CD4-positive, alpha-beta memory T cell (primary cell): ENCODE measurements around the gene NELL1. TPM values are rescaled to one million over a fixed set of nuclear protein-coding genes. Genes with fewer than 3 reads are reported as not detected.

Experiments used
- CTCF ChIA-PET: fragments of 350-600 bp; sonication (Branson Sonifier 250); formaldehyde crosslinking; loops from one replicate; lab custom pipeline; 2021; ENCODE audit warnings: inconsistent platforms; ENCODE audit not compliant: partially characterized antibody; lab: Charles Lee
- POLR2A ChIA-PET: fragments of 350-600 bp; sonication (Branson Sonifier 250); formaldehyde crosslinking; loops from one replicate; lab custom pipeline; 2021; ENCODE audit not compliant: partially characterized antibody; lab: Charles Lee
- DNase-seq, 5 donors: peaks; one replicate each; pipeline versions ENCODE4 v3.0.0 to v3.0.0-alpha.2; 2020 to 2022; ENCODE audit warnings: mixed read lengths in 1 of 5
- H3K27ac ChIP-seq: one replicate; pipeline ENCODE4 v1.7.0; 2013; ENCODE audit warnings: low read depth, low read length
- H3K27me3 ChIP-seq: 2 replicates; pipeline ENCODE4 v1.7.0; 2013; ENCODE audit warnings: mild to moderate bottlenecking, low read length, moderate library complexity; ENCODE audit not compliant: insufficient read depth
- H3K36me3 ChIP-seq: 2 replicates; pipeline ENCODE4 v1.7.0; 2013; ENCODE audit warnings: mild to moderate bottlenecking, low read length, moderate library complexity; ENCODE audit not compliant: insufficient read depth
- H3K4me1 ChIP-seq: 2 replicates; pipeline ENCODE4 v1.7.0; 2013; ENCODE audit warnings: mild to moderate bottlenecking, low read length, moderate library complexity; ENCODE audit not compliant: insufficient read depth
- H3K4me3 ChIP-seq, 2 donors: one replicate each; pipeline ENCODE4 v1.7.0; 2013; ENCODE audit warnings: low read length in 2 of 2, mild to moderate bottlenecking in 1 of 2
- H3K9me3 ChIP-seq, 2 donors: one replicate each; pipeline ENCODE4 v1.7.0; 2013; ENCODE audit warnings: low read length in 2 of 2, control low read depth in 1 of 2; ENCODE audit not compliant: control insufficient read depth in 1 of 2
- H3K27ac Mint-ChIP-seq, 7 donors: one replicate each; pipeline ENCODE4 v1.8.0; 2020 to 2021; ENCODE audit warnings: mixed read lengths in 7 of 7, mild to moderate bottlenecking in 6 of 7, inconsistent platforms in 3 of 7, moderate library complexity in 3 of 7
- H3K27me3 Mint-ChIP-seq, 2 donors: one replicate each; pipeline ENCODE4 v1.8.0; 2020 to 2021; ENCODE audit warnings: mixed read lengths in 2 of 2
- H3K36me3 Mint-ChIP-seq, 2 donors: one replicate each; pipeline ENCODE4 v1.8.0; 2020 to 2021; ENCODE audit warnings: mixed read lengths in 2 of 2, inconsistent platforms in 1 of 2, mild to moderate bottlenecking in 1 of 2
- H3K4me1 Mint-ChIP-seq, 4 donors: one replicate each; pipeline ENCODE4 v1.8.0; 2020 to 2021; ENCODE audit warnings: mixed read lengths in 4 of 4, mild to moderate bottlenecking in 1 of 4
- H3K4me3 Mint-ChIP-seq, 8 donors: one replicate each; pipeline ENCODE4 v1.8.0; 2020 to 2021; ENCODE audit warnings: mixed read lengths in 8 of 8, mild to moderate bottlenecking in 7 of 8, moderate library complexity in 6 of 8, inconsistent platforms in 3 of 8
- H3K9me3 Mint-ChIP-seq, 8 donors: one replicate each; pipeline ENCODE4 v1.8.0; 2020 to 2021; ENCODE audit warnings: mixed read lengths in 8 of 8, mild to moderate bottlenecking in 5 of 8, inconsistent platforms in 3 of 8, moderate library complexity in 1 of 8
- intact Hi-C: fragments of 100-400 bp; cut with micrococcal nuclease; formaldehyde crosslinking; loops from one replicate; pipeline ENCODE4 v1.15.1; 2023
- polyA plus RNA-seq, 2 donors: library from polyadenylated mRNA; unstranded; fragments of 300-500 nt; fragmentation: Illumina TruSeq; gene quantifications; one replicate each; pipeline ENCODE4 v1.2.3, GENCODE V29; 2021
- total RNA-seq, 2 experiments: library from RNA; stranded (reverse); gene quantifications; one replicate each; pipeline ENCODE4 v1.2.3, GENCODE V29; 2021

Gene NELL1
- total and polyA plus RNA-seq, 4 experiments from 2014 or later, result not detected

GRCh38 chr11:21556926-21557325 lies 887.5 kb downstream of the NELL1 start:
- no peak for DNase-seq
- Histone ChIP-seq H3K36me3 (no peaks in the 10 kb centered on the region), H3K4me3 (no peak overlapping the region), H3K27ac (no peak overlapping the region), H3K27me3 (no peaks in the 10 kb centered on the region), H3K9me3 (no peaks in the 10 kb centered on the region), H3K4me1 (no peaks in the 10 kb centered on the region)
- no peaks in the 10 kb centered on the region for H3K27me3 Mint-ChIP-seq
- intact Hi-C loops, result no loop called here
- no peak overlapping the region for H3K27ac Mint-ChIP-seq
- H3K4me3 Mint-ChIP-seq, result no peak overlapping the region
- H3K36me3 Mint-ChIP-seq, result no peaks in the 10 kb centered on the region
- CTCF ChIA-PET, result no interaction called here
- H3K4me1 Mint-ChIP-seq, result no peaks in the 10 kb centered on the region
- H3K9me3 Mint-ChIP-seq, result peaks cover 0 to 8% (median 3%) of the 10 kb centered on the region in 8 donors
- POLR2A ChIA-PET, result no interaction called here

DNA sequence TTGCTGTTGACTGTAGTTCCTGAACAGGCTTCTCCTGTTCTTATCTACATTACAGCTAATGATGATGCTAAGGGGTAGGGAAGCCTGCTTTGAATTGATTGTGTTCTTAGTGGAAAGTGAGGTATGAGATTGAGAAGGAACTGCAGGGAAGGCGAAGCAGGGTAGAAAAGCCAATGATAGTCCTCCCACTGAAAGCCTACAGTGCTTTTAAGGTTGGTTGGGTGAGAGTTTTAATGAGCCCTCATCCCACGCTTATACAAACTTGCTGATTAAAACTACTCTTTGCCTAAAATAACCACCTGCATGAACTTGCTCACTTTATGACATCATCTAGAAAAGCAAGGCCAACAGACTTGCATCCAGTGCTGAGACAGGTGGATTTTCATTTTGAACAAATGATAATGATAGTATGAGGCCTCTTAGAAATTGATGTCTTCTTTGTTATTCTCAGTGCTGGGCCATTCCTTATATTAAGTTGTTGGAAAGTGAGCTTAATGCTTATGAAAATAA lies 891.1 kb downstream of the NELL1 start:
- H3K36me3 Mint-ChIP-seq, result no peaks in the 10 kb centered on the region
- H3K9me3 Mint-ChIP-seq, result peaks cover 2 to 6% (median 3%) of the 10 kb centered on the region in 8 donors
- DNase-seq, result no peak
- Histone ChIP-seq H3K9me3 (no peaks in the 10 kb centered on the region), H3K4me1 (no peaks in the 10 kb centered on the region), H3K27ac (no peak overlapping the region), H3K4me3 (no peak overlapping the region), H3K27me3 (no peaks in the 10 kb centered on the region), H3K36me3 (no peaks in the 10 kb centered on the region)
- no peak overlapping the region for H3K4me3 Mint-ChIP-seq
- ChIA-PET CTCF (no interaction called here), POLR2A (no interaction called here)
- H3K27me3 Mint-ChIP-seq, result no peaks in the 10 kb centered on the region
- intact Hi-C loops, result no loop called here
- no peak overlapping the region for H3K27ac Mint-ChIP-seq
- no peaks in the 10 kb centered on the region for H3K4me1 Mint-ChIP-seq

- ChIA-PET POLR2A (no interaction called here), CTCF (no interaction called here)
- Histone ChIP-seq H3K36me3 (no peaks in the 10 kb centered on the region), H3K4me3 (no peak overlapping the region), H3K27me3 (no peaks in the 10 kb centered on the region), H3K9me3 (no peaks in the 10 kb centered on the region), H3K4me1 (no peaks in the 10 kb centered on the region), H3K27ac (no peak overlapping the region)
- no peak overlapping the region for H3K4me3 Mint-ChIP-seq
- peaks cover 2 to 6% (median 4%) of the 10 kb centered on the region in 8 donors for H3K9me3 Mint-ChIP-seq
- no peaks in the 10 kb centered on the region for H3K27me3 Mint-ChIP-seq
- DNase-seq, result no peak
- H3K36me3 Mint-ChIP-seq, result no peaks in the 10 kb centered on the region
- H3K27ac Mint-ChIP-seq, result no peak overlapping the region
- intact Hi-C loops, result no loop called here
- no peaks in the 10 kb centered on the region for H3K4me1 Mint-ChIP-seq
Observed at GRCh38 chr11:21561581-21561980, 892.2 kb downstream of the NELL1 start.

DNA sequence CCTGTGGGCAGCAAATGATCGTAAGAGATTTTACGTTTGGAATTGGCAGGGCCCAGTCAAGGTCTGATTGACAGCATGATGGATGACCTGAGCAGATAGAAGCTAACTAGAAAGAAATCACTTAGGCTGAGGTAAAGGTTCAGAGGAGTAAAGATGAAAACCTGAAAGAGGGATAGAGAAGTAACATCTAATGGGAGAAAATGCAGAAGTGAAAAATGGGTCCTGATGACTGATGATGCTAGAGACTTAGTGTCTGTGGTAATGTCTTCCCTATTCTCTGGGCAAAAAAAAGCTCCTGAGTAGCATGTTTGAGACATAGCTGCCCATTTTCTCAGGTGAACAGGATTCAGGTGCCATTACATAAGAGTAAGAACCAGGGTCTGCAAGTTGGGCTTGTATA lies 894.7 kb downstream of the NELL1 start:
- intact Hi-C loops, result no loop called here
- Mint-ChIP-seq H3K4me3 (no peak overlapping the region), H3K27ac (no peak overlapping the region), H3K4me1 (no peaks in the 10 kb centered on the region), H3K36me3 (no peaks in the 10 kb centered on the region), H3K27me3 (no peaks in the 10 kb centered on the region), H3K9me3 (peaks cover 2 to 7% (median 4%) of the 10 kb centered on the region in 8 donors)
- Histone ChIP-seq H3K27me3 (no peaks in the 10 kb centered on the region), H3K36me3 (no peaks in the 10 kb centered on the region), H3K4me1 (no peaks in the 10 kb centered on the region), H3K9me3 (no peaks in the 10 kb centered on the region), H3K27ac (no peak overlapping the region), H3K4me3 (no peak overlapping the region)
- DNase-seq, result no peak
- CTCF ChIA-PET, result no interaction called here
- POLR2A ChIA-PET, result no interaction called here

- ChIA-PET POLR2A (no interaction called here), CTCF (interaction anchor here (0.5 kb wide), 1 partner anchor 74 kb away, joined by 4 read pairs; no protein-coding TSS in a partner anchor)
- DNase-seq, result no peak
- no peaks in the 10 kb centered on the region for H3K9me3 ChIP-seq
- H3K4me1 Mint-ChIP-seq, result no peaks in the 10 kb centered on the region
- H3K27me3 Mint-ChIP-seq, result no peaks in the 10 kb centered on the region
- no peak overlapping the region for H3K27ac Mint-ChIP-seq
- intact Hi-C loops, result no loop called here
- no peak overlapping the region for H3K4me3 Mint-ChIP-seq
- H3K27me3 ChIP-seq, result no peaks in the 10 kb centered on the region
- peaks cover 2 to 7% (median 4%) of the 10 kb centered on the region in 8 donors for H3K9me3 Mint-ChIP-seq
- no peaks in the 10 kb centered on the region for H3K36me3 ChIP-seq
- H3K4me3 ChIP-seq, result no peak overlapping the region
- H3K36me3 Mint-ChIP-seq, result no peaks in the 10 kb centered on the region
- H3K4me1 ChIP-seq, result no peaks in the 10 kb centered on the region
- no peak overlapping the region for H3K27ac ChIP-seq
Observed at GRCh38 chr11:21564833-21565682, 895.7 kb downstream of the NELL1 start.

- peaks cover 0 to 7% (median 4%) of the 10 kb centered on the region in 8 donors for H3K9me3 Mint-ChIP-seq
- H3K36me3 Mint-ChIP-seq, result no peaks in the 10 kb centered on the region
- Histone ChIP-seq H3K36me3 (no peaks in the 10 kb centered on the region), H3K9me3 (no peaks in the 10 kb centered on the region), H3K27me3 (no peaks in the 10 kb centered on the region), H3K4me3 (no peak overlapping the region), H3K4me1 (no peaks in the 10 kb centered on the region), H3K27ac (no peak overlapping the region)
- CTCF ChIA-PET, result no interaction called here
- H3K27me3 Mint-ChIP-seq, result no peaks in the 10 kb centered on the region
- POLR2A ChIA-PET, result no interaction called here
- no peak overlapping the region for H3K27ac Mint-ChIP-seq
- H3K4me1 Mint-ChIP-seq, result no peaks in the 10 kb centered on the region
- no peak overlapping the region for H3K4me3 Mint-ChIP-seq
- intact Hi-C loops, result no loop called here
- no peak for DNase-seq
Observed at GRCh38 chr11:21566521-21567117, 897.2 kb downstream of the NELL1 start.

DNA sequence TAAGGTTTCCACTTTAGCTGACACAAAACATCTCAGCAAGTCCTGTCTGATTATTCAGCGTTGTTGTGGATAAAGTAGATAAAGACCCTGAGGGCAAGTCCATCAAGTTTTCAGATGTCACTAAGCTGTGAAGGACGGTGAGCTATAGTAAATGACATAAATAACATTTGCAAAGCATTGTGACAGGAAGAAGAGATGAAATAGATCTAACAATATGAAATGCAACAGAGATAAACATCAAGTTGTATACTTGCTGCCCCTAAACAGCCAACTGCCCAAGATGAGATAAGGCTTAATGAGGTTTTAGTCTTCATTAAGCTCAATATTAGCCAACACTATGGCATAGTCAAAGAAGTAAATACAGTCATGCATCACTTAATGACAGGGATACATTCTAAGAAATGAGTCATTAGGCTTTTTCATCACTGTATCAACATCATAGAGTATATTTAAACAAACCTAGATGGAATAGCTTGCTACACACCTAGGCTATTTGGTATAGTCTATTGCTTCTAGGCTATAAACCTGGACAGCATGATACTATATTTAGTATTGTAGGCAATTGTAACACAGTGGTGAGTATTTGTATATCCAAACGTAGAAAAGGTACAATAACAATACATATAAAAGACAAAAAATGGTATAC lies 898.4 kb downstream of the NELL1 start:
- CTCF ChIA-PET, result no interaction called here
- Mint-ChIP-seq H3K27ac (no peak overlapping the region), H3K4me1 (no peaks in the 10 kb centered on the region)

More for the DNA sequence above, 898.4 kb downstream of the NELL1 start:
- Histone ChIP-seq H3K4me3 (no peak overlapping the region), H3K4me1 (no peaks in the 10 kb centered on the region), H3K27ac (no peak overlapping the region), H3K27me3 (no peaks in the 10 kb centered on the region), H3K36me3 (no peaks in the 10 kb centered on the region), H3K9me3 (no peaks in the 10 kb centered on the region)
- DNase-seq, result no peak
- POLR2A ChIA-PET, result no interaction called here
- intact Hi-C loops, result no loop called here
- H3K9me3 Mint-ChIP-seq, result peaks cover 0 to 8% (median 4%) of the 10 kb centered on the region in 8 donors
- H3K27me3 Mint-ChIP-seq, result no peaks in the 10 kb centered on the region
- no peak overlapping the region for H3K4me3 Mint-ChIP-seq
- H3K36me3 Mint-ChIP-seq, result no peaks in the 10 kb centered on the region
